ENCODE results near the gene ARHGAP15.

Gene ARHGAP15

GRCh38 chr2:143345887-143346787, 216.9 kb downstream of the ARHGAP15 start:
- DNase-seq (ENCODE audit: low read depth): no peak

GRCh38 chr2:143347271-143347695, 218.1 kb downstream of the ARHGAP15 start:
- DNase-seq (ENCODE audit: low read depth): no peak

GRCh38 chr2:143347901-143348414, 218.7 kb downstream of the ARHGAP15 start:
- DNase-seq (ENCODE audit: low read depth): no peak

GRCh38 chr2:143354050-143354750, 225.0 kb downstream of the ARHGAP15 start:
- DNase-seq (ENCODE audit: low read depth): no peak

- no peak for DNase-seq (ENCODE audit: low read depth)
These were observed 226.7 kb downstream of the ARHGAP15 start for GRCh38 chr2:143355870-143356269.

GRCh38 chr2:143356336-143356735, 227.1 kb downstream of the ARHGAP15 start:
- no peak for DNase-seq (ENCODE audit: low read depth)

DNA sequence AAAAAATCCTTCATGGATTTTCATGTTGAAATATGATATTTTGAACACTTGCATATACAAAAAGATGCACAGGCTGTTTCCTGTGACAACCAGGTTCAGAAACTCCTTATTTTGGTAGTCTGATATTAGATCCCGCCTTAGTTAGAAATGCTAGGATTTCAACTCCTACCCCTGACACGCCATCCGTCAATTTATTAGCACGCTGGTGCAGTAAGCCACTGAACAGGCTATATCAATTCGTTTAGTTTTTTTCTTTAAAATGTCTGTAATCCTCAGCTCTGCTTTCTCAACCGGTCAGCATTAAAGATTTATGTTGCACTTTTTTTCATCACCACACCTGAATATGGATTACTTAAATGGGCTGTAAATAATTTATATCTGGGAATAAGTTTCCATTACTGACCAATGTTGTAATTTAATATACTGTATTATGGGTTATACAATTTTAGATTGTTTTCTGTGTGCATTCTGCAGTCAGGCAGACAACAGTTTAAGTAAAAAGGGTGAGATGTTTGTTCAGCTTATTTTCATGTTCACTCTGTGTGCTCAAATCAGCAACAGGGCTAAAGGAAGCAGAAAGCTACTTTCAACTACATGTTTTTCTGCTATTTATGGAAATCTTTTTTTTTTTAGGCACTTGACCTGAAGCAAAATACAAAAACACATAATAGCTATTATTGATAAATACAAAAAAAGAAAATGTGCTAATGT, 227.7 kb downstream of the ARHGAP15 start:
- no peak for DNase-seq (ENCODE audit: low read depth)

GRCh38 chr2:143357966-143358365, 228.7 kb downstream of the ARHGAP15 start:
- DNase-seq (ENCODE audit: low read depth): no peak

GRCh38 chr2:143361346-143361745, 232.1 kb downstream of the ARHGAP15 start:
- no peak for DNase-seq (ENCODE audit: low read depth)

DNA sequence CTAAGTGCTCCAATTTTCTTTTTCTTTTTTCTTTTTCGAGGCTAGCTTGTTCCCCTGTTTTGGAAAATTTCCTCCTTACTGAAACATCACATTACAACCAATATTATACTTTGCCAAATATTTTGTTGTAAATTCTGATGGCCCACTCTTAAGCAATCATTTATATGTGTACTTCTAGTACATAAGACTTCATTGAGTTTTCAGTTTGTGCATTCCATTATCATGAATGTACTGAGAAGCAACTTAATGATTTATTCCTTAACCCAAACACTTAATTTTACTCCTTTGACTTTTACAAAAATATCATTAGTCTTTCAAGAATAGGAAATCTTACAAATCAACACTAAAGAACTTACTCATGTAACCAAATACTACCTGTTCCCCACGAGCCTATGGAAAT, 242.4 kb downstream of the ARHGAP15 start:
- no peak for DNase-seq (ENCODE audit: low read depth)

- no peak for DNase-seq (ENCODE audit: low read depth)
These were observed 246.2 kb downstream of the ARHGAP15 start for GRCh38 chr2:143375384-143375880.

GRCh38 chr2:143378996-143379395, 249.8 kb downstream of the ARHGAP15 start:
- DNase-seq (ENCODE audit: low read depth): no peak

DNA sequence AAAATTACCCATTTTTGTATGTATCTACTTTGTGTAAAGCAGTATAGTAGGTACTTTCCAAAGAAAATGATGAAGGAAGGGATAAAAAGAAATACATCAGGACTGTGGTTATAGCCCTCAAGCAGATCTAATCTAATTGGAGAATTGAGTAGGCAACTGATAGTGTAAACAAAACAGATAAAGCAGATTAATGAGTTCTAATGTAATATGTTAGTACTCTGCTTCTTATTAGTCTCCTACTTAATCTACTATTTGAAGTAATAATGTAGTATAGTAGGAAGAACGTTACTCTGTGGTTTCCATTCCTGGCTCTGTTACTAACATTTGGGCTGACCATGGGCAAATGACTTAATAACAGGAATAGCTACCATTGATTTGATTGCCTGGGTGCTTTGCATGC, 250.7 kb downstream of the ARHGAP15 start:
- no peak for DNase-seq (ENCODE audit: low read depth)

DNA sequence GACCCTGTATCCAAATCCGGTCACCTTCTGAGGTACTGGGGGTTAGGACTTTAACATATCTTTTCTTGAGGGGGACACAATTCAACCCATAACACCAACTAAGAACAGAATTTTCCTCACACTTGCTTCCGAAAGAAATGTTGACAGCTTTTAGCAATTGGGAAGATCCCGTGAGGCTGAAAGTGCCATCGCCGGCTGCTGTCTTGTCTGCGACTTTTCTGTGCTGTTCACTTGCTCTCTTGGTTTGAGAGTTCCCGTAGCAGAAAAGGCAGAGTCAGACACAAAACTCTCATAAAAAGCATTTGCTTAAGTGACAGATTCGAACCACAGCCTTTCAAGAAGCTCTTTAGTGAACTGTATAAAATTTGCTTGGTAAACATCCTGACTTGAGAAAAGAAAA, 253.4 kb downstream of the ARHGAP15 start:
- DNase-seq (ENCODE audit: low read depth): no peak

- no peak for DNase-seq (ENCODE audit: low read depth)
These were observed 253.8 kb downstream of the ARHGAP15 start for GRCh38 chr2:143383016-143383415.

DNA sequence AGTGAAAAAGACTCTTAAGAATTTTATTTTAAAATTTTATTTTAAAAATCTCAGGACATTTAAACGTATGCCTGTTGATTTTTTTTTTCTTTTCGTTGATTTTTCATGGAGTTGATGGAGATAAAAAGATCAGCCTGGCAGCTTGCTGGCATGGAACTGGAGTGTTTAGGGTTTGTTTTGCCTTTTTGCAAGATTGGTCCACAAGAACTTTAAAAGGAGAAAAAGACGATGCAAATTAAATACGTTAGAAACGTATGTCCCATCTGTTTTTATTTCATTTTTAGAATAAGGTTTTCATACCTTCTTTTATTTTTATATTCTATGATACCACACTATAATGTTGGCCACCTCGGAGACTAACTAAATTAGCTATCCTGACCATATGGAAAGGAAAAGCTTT, 254.9 kb downstream of the ARHGAP15 start:
- DNase-seq (ENCODE audit: low read depth): no peak

DNA sequence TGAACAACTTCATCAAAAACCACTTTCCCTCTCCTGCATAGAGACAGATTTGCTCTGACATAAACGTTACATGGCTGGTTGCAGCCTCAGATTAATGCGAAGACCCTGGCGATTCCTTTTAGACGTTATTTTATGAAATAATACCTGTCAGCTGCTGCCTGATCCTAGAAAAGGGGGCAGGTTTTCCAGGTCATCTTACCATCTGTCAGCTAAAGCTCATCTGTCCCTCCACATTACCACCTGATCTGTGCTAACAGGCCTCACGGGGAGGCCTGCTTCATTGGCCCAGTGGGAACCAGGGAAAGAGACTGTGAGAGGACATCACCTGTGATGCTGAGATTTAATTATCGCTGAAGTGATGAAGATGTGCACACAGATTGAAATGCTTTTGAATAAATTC, 261.0 kb downstream of the ARHGAP15 start:
- DNase-seq (ENCODE audit: low read depth): no peak

- no peak for DNase-seq (ENCODE audit: low read depth)
These were observed 263.1 kb downstream of the ARHGAP15 start for GRCh38 chr2:143392358-143392757.

DNA sequence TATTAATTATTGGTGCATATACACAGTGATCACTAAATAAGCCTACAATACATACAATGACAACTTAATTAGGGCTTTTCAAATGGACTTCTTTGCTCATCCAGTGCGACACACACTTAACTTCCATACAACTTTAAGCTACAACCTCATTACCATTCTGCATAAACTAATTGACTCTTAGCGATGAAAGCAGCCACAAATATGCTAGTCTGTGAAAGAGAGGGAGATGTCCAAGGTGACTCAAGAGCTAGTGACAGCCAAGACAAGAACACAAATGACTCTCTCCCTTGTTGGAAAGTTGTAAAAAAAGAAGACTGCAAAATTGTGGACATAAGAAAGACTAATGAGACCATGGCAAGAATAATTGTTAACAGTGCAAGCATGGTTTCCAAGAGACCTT, 264.8 kb downstream of the ARHGAP15 start:
- no peak for DNase-seq (ENCODE audit: low read depth)

- DNase-seq (ENCODE audit: low read depth): no peak
These were observed 268.8 kb downstream of the ARHGAP15 start for GRCh38 chr2:143397884-143398614.

DNA sequence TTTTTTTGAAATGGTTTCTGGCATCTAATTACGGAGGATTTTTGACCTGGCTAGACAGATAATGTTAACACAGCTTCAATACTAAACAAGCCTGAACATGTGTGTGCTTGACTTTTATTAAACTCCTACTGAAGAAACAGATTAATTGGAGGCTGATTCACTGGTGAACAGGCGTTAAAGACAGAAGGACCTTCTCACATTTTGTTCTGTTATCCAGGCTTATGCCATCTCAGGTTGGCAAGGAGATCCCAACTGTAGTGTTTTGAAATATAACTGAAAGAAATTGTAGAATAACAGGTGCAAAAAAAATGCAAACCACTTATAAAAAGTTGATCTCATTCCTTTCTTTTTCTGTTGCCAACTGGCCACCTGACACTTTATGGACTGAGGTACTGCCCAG, 269.6 kb downstream of the ARHGAP15 start:
- no peak for DNase-seq (ENCODE audit: low read depth)
